Activated T-cell treated with anti-CD3 and anti-CD28 coated beads, Interleukin-2, amount 50 U/mL, for 1 hour (primary cell): Measurements from ENCODE around the gene CAPRIN1.

Experiments used
- DNase-seq: peaks from one replicate; pipeline ENCODE4 v3.0.0-alpha.2; 2020

The CAPRIN1 gene

DNA sequence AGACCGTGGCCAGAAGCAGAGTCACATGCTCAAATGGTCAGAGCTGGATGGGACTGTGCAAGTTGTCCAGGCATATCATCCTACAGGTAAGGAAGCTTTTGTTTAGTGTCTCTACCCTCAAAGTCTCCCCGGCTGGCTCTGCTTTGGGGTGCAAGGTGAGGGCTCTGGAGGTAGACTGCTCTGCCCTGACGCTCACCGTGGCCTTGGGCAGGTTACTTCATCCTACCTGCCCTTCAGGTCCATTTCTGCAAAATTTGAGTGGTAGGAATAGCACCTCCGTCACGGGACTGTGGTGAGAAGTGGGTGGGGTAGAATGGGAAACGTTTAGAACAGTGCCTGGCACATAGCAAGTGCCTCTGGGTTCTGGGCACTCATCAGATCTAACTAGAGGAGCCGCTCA is 96.0 kb downstream of the CAPRIN1 start:
- DNase-seq = no peak

GRCh38 chr11:34148504-34149165 is 97.1 kb downstream of the CAPRIN1 start:
- DNase-seq = no peak

DNA sequence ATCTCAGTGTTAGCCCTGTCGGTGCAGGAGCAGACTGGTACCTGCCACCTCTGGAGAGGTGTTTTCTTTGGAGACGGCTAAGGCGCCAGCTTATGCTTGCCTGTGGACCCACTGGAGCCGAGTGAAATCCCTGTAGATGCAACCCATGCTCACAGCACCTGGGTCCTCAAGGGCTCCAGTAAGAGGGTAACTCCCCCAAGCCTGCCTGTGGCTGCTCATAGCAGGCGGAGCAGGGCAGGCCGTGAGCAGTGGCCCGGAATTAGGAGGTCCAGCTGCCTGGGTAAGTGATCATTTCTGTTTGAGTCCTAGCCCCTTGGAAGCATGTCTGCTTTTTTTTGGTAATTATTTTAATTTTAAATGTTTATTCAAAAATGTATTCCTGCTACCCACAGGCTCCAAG is 97.7 kb downstream of the CAPRIN1 start:
- DNase-seq = no peak

GRCh38 chr11:34149786-34150185 is 98.3 kb downstream of the CAPRIN1 start:
- no peak for DNase-seq

DNA sequence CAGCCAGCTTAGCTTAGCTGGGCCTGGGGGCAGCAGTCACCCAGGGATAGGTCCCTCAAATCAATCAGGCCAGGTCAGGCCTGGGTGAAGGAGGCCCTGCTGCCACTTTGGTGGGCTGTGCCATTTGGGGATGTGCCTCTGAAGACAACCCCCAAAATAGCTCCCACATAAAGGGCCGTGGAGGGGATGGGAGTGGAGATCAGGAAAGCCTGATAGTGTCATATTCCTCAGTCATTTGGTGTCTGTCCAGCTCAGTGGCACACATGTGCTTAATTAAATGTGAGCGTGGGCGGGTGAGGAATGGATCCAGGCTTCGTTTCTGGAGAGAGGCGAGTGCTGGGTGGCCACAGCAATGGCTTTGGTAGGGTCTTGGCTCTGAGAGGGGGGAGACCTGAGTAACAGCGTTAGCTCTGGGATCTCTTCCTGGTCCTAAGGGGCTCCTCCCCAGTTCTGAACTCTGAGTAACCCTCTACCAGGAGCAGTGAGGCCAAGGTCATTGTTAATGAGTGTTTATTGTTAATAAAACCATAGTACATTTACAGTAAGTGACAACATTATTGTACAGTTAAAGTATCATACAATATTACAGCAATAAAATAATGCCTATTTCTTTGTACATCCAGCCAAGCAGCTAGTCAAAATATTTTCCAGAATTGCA is 99.1 kb downstream of the CAPRIN1 start:
- no peak for DNase-seq
